ENCODE measurements around the gene GPR39.
A peak's percentile ranks its signal among the peaks of the same experiment; 100 is the strongest.

GPR39 gene

GRCh38 chr2:132668987-132669907 is 252.6 kb downstream of the GPR39 start:
- H3K27ac Mint-ChIP-seq: no peak overlapping the region
- peaks cover 63% of the 10 kb centered on the region for H3K27me3 Mint-ChIP-seq
- no peaks in the 10 kb centered on the region for H3K36me3 Mint-ChIP-seq (ENCODE audit: low read depth)
- no peak overlapping the region for H3K4me3 Mint-ChIP-seq
- DNase-seq: no peak
- H3K9me3 Mint-ChIP-seq: no peaks in the 10 kb centered on the region
- peaks cover 4% of the 10 kb centered on the region for H3K4me1 Mint-ChIP-seq (ENCODE audit: low read depth)

- H3K4me1 Mint-ChIP-seq (ENCODE audit: low read depth): peaks cover 4% of the 10 kb centered on the region
- H3K4me3 Mint-ChIP-seq: no peak within 1 kb of the TSS
- peak within 1 kb of the TSS; percentile 33 for H3K27ac Mint-ChIP-seq
- DNase-seq: no peak
- H3K27me3 Mint-ChIP-seq: peaks cover 63% of the 10 kb centered on the region
- no peaks in the 10 kb centered on the region for H3K36me3 Mint-ChIP-seq (ENCODE audit: low read depth)
- no peaks in the 10 kb centered on the region for H3K9me3 Mint-ChIP-seq
Observed at GRCh38 chr2:132669908-132670495, 253.4 kb downstream of the GPR39 start, which contains the start of gene LYPD1. TSS of gene LYPD1 (minus strand) at chr2:132670205. CDS start at chr2:132669932, 273 bp downstream.

GRCh38 chr2:132670496-132671150 is 254.0 kb downstream of the GPR39 start:
- Mint-ChIP-seq H3K9me3 (no peaks in the 10 kb centered on the region), H3K4me3 (no peak overlapping the region), H3K27me3 (peaks cover 59% of the 10 kb centered on the region), H3K4me1 (ENCODE audit: low read depth) (peaks cover 4% of the 10 kb centered on the region), H3K36me3 (ENCODE audit: low read depth) (no peaks in the 10 kb centered on the region), H3K27ac (peak overlapping the region; percentile 33)
- DNase-seq: no peak

- H3K4me3 Mint-ChIP-seq: no peak overlapping the region
- peaks cover 52% of the 10 kb centered on the region for H3K27me3 Mint-ChIP-seq
- H3K4me1 Mint-ChIP-seq (ENCODE audit: low read depth): peaks cover 4% of the 10 kb centered on the region
- H3K9me3 Mint-ChIP-seq: no peaks in the 10 kb centered on the region
- DNase-seq: no peak
- H3K27ac Mint-ChIP-seq: peak overlapping the region; percentile 33
- H3K36me3 Mint-ChIP-seq (ENCODE audit: low read depth): no peaks in the 10 kb centered on the region
Observed at GRCh38 chr2:132671151-132671835, 254.7 kb downstream of the GPR39 start.

- Mint-ChIP-seq H3K4me1 (ENCODE audit: low read depth) (no peaks in the 10 kb centered on the region), H3K27me3 (peaks cover 11% of the 10 kb centered on the region), H3K4me3 (no peak overlapping the region), H3K9me3 (no peaks in the 10 kb centered on the region), H3K36me3 (ENCODE audit: low read depth) (no peaks in the 10 kb centered on the region), H3K27ac (no peak overlapping the region)
- no peak for DNase-seq
Observed at GRCh38 chr2:132676999-132677398, 260.4 kb downstream of the GPR39 start.

- H3K27ac Mint-ChIP-seq: no peak overlapping the region
- no peak overlapping the region for H3K4me3 Mint-ChIP-seq
- H3K4me1 Mint-ChIP-seq (ENCODE audit: low read depth): no peaks in the 10 kb centered on the region
- no peaks in the 10 kb centered on the region for H3K36me3 Mint-ChIP-seq (ENCODE audit: low read depth)
- peaks cover 5% of the 10 kb centered on the region for H3K27me3 Mint-ChIP-seq
- H3K9me3 Mint-ChIP-seq: no peaks in the 10 kb centered on the region
- DNase-seq: no peak
Observed at GRCh38 chr2:132677661-132678060, 261.1 kb downstream of the GPR39 start.

- Mint-ChIP-seq H3K4me3 (no peak overlapping the region), H3K4me1 (ENCODE audit: low read depth) (no peaks in the 10 kb centered on the region), H3K27ac (no peak overlapping the region), H3K27me3 (no peaks in the 10 kb centered on the region), H3K9me3 (no peaks in the 10 kb centered on the region), H3K36me3 (ENCODE audit: low read depth) (no peaks in the 10 kb centered on the region)
- DNase-seq: no peak
Observed at GRCh38 chr2:132678483-132678882, 261.9 kb downstream of the GPR39 start.

- no peak overlapping the region for H3K4me3 Mint-ChIP-seq
- no peaks in the 10 kb centered on the region for H3K27me3 Mint-ChIP-seq
- no peaks in the 10 kb centered on the region for H3K9me3 Mint-ChIP-seq
- H3K27ac Mint-ChIP-seq: no peak overlapping the region
- H3K4me1 Mint-ChIP-seq (ENCODE audit: low read depth): no peaks in the 10 kb centered on the region
- H3K36me3 Mint-ChIP-seq (ENCODE audit: low read depth): no peaks in the 10 kb centered on the region
- no peak for DNase-seq
Observed at GRCh38 chr2:132680544-132680943, 263.9 kb downstream of the GPR39 start.

- Mint-ChIP-seq H3K27ac (no peak overlapping the region), H3K4me1 (ENCODE audit: low read depth) (no peaks in the 10 kb centered on the region), H3K27me3 (no peaks in the 10 kb centered on the region), H3K9me3 (no peaks in the 10 kb centered on the region), H3K36me3 (ENCODE audit: low read depth) (no peaks in the 10 kb centered on the region), H3K4me3 (no peak overlapping the region)
- DNase-seq: no peak
Observed at GRCh38 chr2:132681766-132682165, 265.2 kb downstream of the GPR39 start.

GRCh38 chr2:132690664-132691303 is 274.2 kb downstream of the GPR39 start:
- Mint-ChIP-seq H3K36me3 (ENCODE audit: low read depth) (no peaks in the 10 kb centered on the region), H3K27me3 (no peaks in the 10 kb centered on the region), H3K9me3 (no peaks in the 10 kb centered on the region), H3K27ac (no peak overlapping the region), H3K4me3 (no peak overlapping the region), H3K4me1 (ENCODE audit: low read depth) (no peaks in the 10 kb centered on the region)
- no peak for DNase-seq

GRCh38 chr2:132691556-132691955 is 275.0 kb downstream of the GPR39 start:
- H3K4me1 Mint-ChIP-seq (ENCODE audit: low read depth): no peaks in the 10 kb centered on the region
- peaks cover 3% of the 10 kb centered on the region for H3K9me3 Mint-ChIP-seq
- H3K27ac Mint-ChIP-seq: no peak overlapping the region
- H3K27me3 Mint-ChIP-seq: no peaks in the 10 kb centered on the region
- DNase-seq: no peak
- no peaks in the 10 kb centered on the region for H3K36me3 Mint-ChIP-seq (ENCODE audit: low read depth)
- no peak overlapping the region for H3K4me3 Mint-ChIP-seq

- Mint-ChIP-seq H3K4me1 (ENCODE audit: low read depth) (no peaks in the 10 kb centered on the region), H3K36me3 (ENCODE audit: low read depth) (no peaks in the 10 kb centered on the region), H3K9me3 (peaks cover 4% of the 10 kb centered on the region), H3K27me3 (no peaks in the 10 kb centered on the region), H3K4me3 (no peak overlapping the region), H3K27ac (no peak overlapping the region)
- DNase-seq: no peak
Observed at GRCh38 chr2:132692816-132693215, 276.2 kb downstream of the GPR39 start.
